Stimulated activated CD8-positive, alpha-beta memory T cell treated with anti-CD3 and anti-CD28 coated beads, Interleukin-15, amount 100 ng/mL, for 4 hours (primary cell): ENCODE data around the gene CDC6.

Source experiments
- DNase-seq, 2 donors: peaks; one replicate each; pipeline ENCODE4 v3.0.0-alpha.2; 2020; ENCODE audit warnings: low read depth in 2 of 2

CDC6 gene

DNA sequence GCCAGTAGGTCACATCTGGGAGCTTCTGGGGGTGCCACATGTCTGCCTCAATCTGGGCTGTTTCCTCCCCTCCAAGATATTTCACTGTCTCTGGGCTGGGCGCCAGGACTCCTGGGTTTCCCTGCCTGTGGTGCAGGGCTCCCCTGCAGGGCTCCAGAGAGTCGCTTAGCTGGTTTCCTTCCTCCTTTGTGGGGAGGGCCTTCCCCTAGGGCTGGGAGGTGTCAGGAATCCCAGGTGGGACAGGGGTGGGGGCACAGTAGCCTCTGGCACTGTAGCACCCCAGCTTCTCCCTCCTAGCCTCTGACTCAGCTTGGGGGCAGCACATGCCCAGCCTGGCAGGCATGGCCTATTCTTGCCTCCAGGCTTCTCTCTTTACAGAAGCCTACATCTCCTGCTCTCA, 23.9 kb downstream of the CDC6 start:
- DNase-seq = no peak

DNA sequence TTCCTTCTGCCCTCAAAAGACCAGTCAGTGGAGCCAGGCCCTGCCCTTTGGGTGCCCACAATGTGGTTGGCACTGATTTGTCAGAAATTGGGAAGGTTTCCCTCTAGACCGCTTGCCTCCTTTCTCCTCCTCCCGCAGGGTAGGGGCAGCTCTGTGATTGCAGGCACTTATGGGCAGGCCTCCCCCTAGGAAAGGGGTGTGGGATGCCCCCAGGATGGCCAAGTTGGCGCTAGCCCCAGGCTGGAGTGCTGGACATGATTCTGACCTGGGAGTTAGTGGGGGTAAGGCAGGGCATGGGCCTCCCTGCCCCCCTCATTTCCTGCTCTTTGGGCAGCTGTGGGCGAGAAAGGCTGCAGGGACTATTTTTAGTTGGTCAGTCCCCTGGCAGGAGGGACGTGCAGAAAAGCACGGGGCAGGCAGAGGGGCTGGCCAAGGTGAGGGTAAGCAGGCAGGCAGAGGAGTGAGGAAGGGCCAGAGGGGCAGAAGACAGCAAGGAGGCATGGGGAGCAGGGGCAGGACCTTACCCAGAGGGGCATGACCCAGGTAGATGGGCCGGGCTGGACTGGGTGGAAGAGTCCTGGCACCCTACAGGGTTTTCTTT, 24.6 kb downstream of the CDC6 start:
- no peak for DNase-seq

DNA sequence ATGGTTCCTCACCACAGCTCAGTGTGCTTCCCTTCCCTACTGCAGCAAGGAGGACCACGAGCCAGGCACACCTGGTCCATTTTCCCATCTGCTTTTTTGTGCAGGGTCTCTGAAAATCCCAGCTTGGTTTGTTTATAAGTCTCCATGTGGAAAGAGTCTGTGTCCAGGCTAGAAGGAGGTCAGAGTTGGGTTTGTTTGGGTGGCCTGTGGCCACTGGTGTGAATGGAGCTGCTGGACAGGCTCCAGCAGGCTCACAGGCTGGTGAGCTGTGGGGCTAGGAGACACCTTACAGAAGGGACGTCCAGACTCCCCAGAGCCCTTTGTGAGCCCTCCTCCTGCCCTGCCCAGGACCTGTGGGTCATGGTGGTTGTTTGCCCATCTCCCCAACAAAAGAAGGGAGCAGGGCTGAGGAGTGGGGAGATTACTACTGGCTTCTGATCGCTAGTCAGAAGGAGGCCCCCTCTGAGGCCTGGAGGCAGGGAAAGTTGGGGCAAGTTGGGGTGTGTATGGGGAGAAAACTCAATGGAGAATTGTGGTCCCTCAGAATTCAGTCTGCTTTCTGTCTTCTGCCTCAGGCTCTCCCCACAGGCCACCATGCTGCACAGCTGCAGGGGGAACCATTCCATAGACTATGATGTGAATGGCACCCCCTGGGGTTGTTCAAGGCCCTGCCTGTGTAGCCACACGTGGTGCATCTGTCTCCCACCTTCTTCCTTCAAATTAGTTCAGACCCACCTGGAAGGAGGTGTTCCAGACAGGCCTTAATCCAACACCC, 25.4 kb downstream of the CDC6 start:
- DNase-seq = no peak

DNA sequence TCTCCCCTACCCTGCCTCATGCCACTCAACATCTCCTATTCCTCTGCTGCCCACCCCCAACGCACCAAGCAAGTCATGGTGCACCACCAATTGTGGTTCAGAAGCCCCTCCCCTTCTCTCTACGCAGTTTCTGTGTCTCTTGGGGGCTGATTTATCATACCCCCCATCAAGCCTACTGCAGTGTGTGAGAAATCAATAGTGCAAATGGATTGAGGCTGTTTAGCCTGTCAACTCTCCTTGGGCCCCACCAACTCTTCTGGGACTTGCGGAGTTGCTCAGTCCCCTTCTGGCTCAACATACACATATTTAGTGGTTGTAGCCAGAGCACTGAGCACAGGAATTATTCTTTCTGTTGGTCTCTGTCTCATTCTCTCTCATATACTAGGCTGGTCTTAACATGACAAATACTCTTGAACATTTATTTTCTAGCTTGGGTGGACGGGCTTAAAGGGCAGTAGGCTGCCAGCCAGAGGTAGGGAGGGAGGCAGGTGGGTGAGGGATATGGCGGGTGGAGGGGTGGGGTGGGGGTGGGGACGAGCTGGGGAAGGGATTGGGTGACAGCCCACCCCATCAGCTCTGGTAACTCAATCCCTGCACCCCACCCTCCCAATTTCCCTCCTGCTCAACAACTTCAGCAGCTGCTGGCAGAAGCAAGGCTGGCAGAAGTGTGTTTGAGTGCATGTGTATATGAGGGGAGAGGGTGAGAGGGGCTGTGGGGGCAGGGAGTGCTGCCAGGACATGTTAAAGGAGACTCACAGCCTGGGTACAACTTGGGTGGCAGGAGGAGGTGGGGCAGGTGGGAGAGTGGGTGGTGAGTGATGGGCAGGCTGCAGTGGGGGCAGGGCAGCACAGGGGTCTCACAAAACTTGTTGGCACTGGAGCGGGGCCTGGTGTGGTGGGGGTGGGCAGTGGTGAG, 26.2 kb downstream of the CDC6 start:
- DNase-seq = no peak

DNA sequence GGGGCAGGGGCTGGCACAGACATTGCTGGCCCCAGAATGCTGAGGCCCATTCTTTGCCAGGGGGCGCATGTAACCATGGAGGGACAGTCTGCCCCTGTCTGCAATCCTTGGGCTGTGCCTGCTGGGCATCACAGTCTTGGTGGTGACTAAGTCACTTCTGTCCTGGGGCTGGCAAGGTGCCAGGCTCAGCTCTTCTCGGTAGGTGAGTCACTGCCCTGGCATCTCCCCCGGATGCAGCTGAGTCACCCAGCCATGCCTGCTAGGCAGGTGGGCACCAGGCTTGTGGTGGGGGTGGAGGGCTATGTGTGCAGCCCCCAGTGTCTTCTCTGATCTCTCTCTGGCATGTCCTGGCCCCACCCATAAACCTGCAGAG, 26.9 kb downstream of the CDC6 start:
- DNase-seq = peak; percentile 81 to 89

DNA sequence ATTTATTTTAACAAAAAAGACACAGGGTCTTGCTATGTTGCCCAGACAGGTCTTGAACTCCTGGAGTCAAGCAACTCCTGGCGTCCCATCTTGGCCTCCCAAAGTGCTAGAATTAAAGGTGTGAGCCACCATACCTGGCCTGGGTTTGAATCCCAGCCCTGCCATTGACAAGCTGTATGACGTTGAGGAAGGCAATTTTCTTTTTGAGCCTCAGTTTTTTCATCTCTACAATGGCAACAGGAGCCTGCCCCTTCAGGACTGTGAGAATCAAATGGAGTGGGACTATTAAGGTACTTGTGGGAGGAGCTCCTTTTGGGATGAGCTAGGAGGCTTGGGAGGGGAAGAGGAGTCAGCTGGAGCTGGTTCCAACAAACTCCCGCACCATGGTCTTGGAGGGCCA, 27.5 kb downstream of the CDC6 start:
- DNase-seq = no peak

DNA sequence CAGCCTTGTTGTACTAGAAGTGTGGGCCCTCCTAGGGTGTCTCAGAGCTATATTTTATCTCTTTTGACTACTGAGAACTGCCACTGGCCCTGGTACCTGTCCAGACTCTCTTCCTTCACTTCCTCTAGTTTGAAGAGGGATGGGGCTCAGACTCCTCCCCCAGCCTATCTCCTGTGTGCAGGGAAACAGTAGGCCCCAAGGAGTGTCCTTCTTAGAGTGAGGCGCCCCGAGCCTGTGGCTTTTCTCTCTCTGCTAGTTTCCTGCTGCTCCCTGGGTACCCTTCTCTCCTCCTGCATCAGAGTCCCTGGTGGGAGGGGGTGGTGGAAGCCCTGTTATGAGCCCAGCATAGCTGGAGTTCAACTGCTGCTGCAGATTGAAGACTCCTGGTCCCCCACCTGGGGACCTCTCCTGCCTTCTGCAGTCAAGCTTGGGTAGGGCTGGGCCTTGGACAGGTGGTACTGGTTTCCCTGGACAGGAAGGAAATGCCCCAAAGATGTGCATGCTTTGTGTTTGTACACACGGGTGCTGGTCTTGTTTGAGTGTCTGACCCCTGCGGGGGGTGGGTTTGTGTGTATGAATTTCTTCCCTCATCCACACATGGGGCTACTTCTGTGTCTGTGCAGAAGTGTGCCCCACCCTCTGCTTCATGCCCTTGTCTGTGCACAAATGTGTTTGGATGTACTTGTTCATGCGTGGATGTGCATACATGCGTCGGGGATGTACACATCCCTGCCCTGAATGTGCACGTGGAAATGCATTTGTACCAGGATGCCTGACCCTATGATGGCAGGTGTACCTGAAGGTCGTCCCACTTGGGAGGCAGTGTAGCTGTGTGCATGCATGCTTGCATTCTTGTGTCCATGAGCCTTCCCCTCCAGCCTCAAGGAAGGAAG, 28.2 kb downstream of the CDC6 start:
- DNase-seq = no peak

DNA sequence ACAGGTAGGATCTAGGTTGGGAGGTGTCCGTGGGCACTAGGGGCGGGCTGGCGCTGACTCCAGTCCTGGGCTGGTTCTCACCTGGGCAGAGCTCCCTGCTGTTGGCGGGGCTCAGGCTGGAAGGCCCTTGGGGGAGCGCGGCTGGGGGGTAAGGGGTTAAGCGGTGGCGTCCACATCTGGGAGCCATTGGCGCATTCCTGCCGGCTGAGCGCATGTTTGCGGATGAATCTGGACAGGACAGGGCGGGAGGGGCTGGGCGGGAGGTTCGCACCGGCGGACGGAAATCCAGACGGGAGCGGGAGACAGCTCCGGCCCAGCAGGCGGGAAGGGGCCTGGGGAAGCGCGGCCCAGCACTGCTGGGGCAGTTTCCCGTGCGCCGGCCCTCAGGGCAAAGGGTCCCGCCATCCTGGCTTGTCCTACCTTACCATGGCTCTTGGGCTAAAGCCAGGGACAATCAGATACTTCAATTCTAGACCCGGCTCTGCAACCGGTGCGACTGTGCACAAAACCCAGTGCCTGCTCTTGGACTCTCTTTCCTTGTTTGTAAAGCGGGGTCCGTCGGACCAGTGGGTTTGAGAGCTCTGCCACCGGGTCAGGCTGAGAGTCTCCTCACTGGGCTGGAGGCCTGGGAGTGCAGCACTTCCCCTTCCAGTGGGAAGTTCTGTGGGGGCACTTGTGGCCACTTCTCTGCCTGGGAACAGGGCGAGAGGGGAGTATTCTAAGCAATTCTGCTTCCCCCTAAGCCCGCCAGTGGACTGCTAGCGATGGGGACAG, 29.1 kb downstream of the CDC6 start:
- no peak for DNase-seq

DNA sequence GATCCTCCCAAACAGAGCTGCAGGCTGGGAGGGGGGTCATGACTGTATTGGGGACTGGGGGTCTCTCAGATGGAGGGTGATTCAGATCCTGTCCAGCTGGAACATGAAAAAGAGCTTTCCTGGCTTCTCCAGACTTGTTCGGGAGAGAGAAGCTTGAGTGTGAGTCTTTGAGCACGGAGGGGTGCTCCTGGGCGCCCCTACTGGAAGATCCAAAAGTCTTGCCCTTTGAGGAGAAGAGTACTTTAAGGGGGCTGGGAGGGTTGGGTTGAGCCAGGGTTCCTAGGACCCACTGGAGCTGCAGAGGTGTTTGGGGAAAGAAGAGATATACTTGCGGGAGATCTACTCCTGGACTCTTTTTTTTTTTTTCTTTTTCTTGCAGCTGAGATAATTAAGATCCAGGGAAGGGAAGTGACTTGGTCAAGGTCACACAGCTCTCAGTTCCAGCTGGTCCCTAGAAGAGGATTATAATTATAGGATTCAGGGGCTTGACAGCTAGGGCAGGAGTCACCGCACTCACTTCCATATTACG, 29.7 kb downstream of the CDC6 start:
- no peak for DNase-seq

DNA sequence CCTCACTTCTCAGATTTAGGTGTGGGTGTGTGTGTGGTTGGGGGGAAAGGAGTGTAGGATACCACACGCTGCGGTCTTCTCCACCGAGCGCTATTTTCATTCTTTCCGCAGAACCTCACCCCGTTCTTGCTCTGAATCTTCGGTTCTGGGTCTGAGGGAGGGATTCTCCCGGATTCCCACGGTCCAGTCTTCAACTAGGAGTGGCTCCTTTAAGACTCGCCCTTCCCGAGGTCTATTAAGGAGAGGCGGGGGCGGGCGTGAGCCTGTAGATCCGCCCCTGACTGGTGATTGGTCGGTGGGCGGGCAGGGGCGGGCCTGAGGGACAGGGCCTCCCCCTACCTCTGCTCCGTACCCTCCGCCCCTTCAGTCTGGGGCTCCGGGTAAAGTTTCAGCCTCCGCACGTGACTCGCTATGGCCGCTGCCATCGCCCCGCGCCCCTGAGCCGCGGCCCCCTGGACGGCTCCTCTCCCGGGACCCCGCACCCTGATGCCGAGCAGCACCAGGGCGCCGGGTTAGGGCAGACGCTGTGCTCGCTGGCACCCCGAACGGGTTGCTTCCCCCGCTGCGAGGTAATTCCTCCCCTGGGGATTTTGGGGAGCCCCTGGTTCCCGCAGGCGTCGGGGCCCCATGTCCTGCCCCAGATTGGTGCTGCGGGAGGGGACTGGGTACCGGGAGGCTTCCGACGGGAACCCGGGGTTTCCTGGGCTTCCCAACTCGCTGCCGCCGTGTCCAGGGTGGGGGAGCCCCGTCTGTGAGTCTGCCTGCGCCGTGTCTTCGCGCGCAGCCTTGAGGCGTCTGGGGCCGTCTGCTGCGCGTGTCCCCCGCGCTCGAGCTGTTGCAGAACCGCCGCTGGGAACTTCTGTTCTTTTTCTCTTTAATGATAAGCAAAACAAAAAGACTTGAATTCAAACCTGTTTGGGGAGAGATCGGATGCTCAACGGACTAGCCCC, 30.5 kb downstream of the CDC6 start:
- peak; percentile 85 to 88 for DNase-seq

DNA sequence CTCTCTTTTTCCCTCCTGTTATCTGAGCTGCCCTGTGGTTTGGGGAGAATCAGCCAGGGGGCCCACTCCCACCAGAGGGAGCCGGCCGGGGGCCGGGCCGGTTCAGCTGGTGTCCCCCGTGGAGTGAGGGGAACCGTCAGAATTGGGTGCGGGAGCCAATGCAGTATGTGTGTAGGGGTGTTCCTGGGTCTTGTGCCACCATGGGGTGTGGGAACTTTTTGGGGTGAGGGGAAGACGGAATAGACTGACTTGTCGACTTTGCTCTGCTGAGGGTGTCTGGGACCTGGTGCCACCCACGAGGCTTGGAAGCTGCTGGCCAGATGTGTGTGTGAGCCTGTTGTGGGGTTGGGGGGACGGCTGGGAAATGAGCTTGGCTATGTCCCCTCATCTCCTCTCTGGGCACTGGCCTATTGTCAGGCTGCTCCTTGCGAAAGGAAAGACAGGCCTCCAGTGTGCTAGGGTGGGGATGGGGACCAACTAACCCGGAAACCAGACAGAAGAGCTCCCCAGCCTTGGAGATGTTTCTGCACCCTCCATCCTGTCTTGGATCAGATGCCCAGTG, 31.2 kb downstream of the CDC6 start:
- DNase-seq = no peak

DNA sequence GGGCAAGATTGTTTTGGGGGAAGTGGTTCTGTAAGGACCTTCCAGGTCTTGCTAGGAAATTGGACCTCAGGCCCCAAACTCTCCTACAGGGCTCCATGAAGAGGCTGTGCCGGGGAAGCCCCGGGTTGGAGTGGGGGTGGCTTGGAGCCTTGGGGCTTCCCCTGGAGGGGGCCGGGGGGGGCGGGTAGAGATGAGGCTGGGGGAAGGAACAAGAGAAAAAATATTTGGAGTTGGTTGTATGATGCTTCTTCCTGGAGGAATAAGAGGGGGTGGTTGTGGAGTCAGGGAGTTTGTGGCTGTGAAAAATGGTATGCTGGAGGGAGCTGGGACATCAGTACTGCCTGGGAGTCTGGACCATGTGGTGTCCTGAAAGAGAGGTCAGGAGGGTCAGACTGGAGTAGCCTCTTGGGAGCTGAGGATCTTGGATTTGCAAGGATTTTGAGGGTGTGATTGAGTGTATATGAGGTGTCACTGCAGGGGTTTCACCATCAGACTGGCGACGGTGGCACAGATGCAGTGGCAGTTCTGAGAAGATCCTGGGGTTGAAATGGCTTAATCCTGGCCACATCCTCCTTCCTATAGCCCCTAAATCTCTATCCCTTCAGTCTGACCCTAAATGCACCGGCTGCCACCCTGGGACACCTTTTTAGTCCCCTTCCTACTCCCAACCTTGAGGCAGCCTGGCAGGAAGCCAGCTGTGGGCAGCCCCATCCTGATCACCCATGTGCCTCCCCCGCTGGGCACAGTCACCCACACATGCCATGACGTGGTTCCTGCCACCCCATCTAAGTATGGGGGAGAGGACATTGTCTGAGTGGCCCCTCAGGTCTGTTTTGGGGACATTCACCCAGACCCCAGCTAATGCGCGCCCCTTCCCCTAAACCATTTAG, 32.2 kb downstream of the CDC6 start:
- peak; percentile 65 to 82 for DNase-seq

DNA sequence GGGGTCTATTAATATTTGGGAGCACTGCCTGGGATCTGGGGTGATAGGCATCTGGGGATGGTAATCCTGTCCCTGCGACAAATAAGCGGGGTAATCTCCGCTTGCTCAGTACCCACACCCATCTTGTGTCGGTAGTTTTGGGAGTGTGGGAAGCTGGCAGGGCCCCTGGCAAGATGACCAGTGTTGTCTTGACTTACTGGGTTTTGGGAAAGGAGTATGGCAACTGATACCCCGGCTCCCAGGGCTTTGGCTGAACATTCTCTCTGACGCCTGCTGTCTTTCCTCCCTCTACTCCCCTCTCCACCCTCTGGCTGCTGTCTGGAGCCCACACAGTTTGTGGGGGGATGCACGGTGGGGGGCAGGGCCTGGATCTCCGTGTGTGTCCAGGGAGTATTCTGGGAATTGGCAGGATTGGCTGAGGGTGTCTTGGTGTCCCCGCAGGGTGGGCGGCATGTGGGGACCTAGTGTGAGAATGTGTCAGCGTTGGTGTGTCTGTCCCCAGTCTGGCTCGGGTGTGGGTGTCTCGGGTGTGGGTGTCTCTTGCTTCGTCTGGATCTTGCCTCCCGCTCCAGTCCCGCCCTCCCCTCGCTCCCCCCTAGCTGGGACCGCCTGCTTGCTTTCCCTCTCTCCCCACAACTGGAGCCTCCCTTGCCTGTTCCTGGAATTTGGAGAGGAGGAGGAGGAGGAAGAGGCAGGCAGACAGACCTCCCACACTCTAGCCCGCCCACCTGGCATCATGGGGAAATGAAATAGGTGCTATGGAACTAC, 33.3 kb downstream of the CDC6 start:
- DNase-seq = peak in 1 of 2 donors; percentile 53

DNA sequence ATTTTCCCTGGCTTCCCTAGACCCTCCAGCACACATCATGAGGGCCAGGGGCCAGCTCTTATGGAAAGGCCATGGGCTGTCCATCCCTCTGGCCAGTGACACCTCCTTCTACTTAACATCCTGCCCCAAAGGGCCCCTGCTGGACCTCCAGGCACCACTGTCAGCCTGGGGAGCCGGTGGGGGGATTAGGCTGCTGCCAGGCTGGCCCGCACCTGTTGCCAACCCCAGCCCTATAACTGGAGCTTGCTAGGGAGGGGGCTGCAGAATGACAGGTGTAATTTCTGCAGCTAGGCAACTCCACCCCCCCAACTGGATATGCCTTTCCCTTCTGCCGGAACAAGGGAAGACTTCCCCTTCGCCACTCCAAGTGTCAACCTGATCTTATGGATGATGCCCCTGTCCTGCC, 33.8 kb downstream of the CDC6 start:
- no peak for DNase-seq

DNA sequence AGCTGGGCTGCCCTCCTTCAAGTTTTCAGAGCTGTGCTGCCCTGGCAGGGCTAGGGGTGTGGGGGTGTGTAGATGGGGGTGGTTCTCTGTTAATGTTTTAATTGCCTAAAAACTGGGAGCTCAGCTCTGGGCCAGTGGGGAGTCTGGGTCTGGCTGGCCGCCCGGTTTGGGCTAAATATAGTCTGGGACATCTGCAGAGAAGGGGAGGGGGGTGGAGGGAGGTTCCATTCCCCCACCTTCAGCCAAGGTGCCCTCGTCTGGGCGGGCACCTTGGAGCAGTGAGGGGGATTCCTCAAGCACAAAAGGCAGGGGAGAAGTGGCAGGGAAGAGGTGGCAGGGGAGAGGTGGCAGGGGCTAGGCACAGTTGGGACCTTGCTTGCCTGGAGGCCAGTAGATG, 34.3 kb downstream of the CDC6 start:
- DNase-seq = no peak

DNA sequence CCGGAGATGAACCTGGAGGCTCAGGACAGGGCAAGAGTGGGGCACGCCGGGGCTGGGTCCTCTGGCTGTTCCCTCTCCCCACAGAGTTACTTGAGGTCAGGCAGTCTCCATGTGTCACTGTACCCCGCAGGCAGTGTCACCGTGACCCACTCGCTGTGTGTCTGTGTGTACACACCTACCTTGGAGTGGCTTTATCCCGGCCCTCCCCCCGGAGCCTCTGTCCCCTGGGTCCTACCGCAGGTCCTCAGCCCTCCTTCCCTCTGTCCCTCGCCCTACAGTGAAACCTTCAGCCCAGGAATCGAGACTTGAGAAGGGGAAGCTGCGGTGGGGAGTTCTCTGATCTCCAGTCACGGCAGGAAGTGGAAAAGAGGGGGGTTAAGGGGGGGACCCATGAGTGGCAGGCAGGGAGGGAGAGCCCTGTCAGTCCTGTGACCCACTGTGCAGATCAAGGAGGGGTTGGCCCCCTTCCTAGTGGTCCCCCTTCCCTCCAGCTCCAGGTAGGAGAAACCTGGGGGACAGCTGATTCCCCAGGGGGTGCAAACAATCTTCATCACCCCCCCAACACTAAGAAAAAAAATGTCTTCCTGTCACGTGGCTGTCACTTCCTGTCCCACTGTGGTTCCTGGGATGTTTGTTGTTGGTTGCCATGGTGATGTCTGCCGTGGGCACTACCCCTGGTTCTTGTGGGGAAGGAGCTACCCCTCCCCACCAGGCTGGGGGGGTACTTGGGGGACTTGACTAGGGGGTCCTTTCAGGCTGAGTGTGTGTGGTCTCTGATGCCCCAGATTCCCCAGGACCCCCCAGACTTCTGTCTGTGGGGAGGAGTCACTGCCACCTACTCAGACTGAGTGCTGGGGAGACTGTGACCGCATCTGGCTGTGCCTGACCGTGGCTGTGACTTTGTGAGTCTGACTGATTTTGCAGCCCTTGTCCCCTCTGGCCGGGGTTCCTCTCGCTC, 35.0 kb downstream of the CDC6 start:
- DNase-seq = peak; percentile 74 to 79
